Right kidney (tissue), 9 donors: Measurements from ENCODE around the gene TINAG.

Source experiments
- DNase-seq: peaks from one replicate; pipeline ENCODE4 v3.0.0-alpha.2; 2016
- long read RNA-seq, 8 donors: transcript quantifications; one replicate each; lab custom pipeline, GENCODE V29; 2026

The TINAG gene, protein sequence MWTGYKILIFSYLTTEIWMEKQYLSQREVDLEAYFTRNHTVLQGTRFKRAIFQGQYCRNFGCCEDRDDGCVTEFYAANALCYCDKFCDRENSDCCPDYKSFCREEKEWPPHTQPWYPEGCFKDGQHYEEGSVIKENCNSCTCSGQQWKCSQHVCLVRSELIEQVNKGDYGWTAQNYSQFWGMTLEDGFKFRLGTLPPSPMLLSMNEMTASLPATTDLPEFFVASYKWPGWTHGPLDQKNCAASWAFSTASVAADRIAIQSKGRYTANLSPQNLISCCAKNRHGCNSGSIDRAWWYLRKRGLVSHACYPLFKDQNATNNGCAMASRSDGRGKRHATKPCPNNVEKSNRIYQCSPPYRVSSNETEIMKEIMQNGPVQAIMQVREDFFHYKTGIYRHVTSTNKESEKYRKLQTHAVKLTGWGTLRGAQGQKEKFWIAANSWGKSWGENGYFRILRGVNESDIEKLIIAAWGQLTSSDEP
- long read RNA-seq, donor 1, transcript TINAG-201 (11 exons, 1,754 nt) = major isoform, 7 of 33 reads
- long read RNA-seq, donor 1, partial matches to known transcripts = 23 of 33 reads
- long read RNA-seq, donor 1, other reads (novel, unspliced or antisense) = 0 of 33 reads
- long read RNA-seq, donor 2, partial matches to known transcripts = 13 of 17 reads
- long read RNA-seq, donor 2, other reads (novel, unspliced or antisense) = 0 of 17 reads
- long read RNA-seq, donor 3, partial matches to known transcripts = 9 of 13 reads
- long read RNA-seq, donor 3, other reads (novel, unspliced or antisense) = 0 of 13 reads
- long read RNA-seq, donor 4, partial matches to known transcripts = 10 of 15 reads
- long read RNA-seq, donor 4, other reads (novel, unspliced or antisense) = 0 of 15 reads
- long read RNA-seq, donor 5, transcript TINAG-201 (11 exons, 1,754 nt) = major isoform, 9 of 48 reads
- long read RNA-seq, donor 5, transcript TINAG-202 (4 exons, 692 nt) = minor isoform, 5 of 48 reads
- long read RNA-seq, donor 5, partial matches to known transcripts = 34 of 48 reads
- long read RNA-seq, donor 5, other reads (novel, unspliced or antisense) = 0 of 48 reads
- long read RNA-seq, donor 6, transcript TINAG-201 (11 exons, 1,754 nt) = major isoform, 5 of 22 reads
- long read RNA-seq, donor 6, partial matches to known transcripts = 17 of 22 reads
- long read RNA-seq, donor 6, other reads (novel, unspliced or antisense) = 0 of 22 reads
- long read RNA-seq, donor 7, transcript TINAG-202 (4 exons, 692 nt) = major isoform, 6 of 42 reads
- long read RNA-seq, donor 7, partial matches to known transcripts = 33 of 42 reads
- long read RNA-seq, donor 7, other reads (novel, unspliced or antisense) = 0 of 42 reads
- long read RNA-seq, donor 8, partial matches to known transcripts = 27 of 28 reads
- long read RNA-seq, donor 8, other reads (novel, unspliced or antisense) = 0 of 28 reads

DNA sequence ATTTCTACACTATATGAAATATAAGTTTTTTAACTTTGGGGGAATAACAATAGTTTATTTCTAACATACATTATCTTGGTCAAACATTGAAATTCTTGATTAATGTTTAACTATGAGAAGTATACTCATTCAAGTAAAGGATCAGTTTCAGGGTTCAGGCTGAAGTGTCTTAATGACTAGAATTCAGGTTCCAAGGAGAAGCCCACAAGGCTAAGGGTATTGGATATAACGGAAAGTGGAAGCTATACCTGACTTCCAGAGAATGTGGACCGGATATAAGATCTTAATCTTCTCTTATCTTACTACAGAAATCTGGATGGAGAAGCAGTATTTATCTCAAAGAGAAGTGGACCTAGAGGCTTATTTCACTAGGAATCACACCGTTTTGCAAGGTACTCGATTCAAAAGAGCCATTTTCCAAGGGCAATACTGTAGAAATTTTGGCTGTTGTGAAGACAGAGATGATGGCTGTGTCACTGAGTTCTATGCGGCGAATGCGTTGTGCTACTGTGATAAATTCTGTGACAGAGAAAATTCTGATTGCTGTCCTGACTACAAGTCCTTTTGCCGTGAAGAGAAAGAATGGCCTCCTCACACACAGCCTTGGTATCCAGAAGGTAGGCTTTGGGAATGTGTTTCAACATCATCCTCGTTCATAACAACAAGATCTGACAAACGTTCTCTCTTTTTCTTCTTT lies at the start of gene TINAG:
Gene TINAG, plus strand, starts transcription at position 153 of the 697 bp plus-strand sequence. Its CDS starts 110 bp downstream, at position 263.
- no peak for DNase-seq

DNA sequence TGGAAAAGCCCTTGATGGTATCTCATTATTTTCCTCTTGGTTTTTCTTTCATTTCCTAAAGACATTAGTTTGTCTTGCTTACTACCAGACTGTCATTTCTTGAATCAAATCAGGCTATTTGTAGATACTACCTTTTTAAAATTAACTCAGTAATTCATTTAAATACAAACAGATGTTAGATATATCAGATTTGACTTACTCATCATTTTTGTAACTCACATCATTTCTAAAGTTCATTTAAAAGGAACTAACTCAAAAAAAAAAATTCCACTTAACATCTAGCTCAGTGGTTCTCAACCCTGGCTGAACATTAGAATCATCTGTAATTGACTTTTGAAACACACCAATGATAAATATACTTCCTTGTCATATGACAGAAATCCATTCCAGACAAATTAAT lies 48.2 kb upstream of the TINAG start:
- DNase-seq = no peak

DNA sequence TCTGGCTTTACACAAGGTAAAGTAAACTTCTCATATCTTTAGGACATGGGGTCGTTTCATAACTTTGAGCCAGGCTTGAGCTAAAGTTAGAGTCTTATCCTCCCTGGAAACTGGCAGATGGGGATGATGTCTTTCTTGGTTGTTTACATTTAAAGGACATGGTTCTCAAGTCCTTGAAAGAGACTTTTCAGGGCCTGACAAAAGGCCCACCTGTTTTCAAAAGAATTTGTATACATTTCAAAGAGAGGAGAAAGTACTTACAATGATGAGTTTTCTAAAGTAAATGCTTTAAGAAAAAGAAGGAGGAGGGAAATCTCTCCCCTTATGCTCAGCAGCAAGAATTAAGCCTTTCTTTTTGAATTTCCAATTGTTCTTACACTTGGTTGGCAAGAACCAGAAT lies 45.7 kb upstream of the TINAG start:
- DNase-seq = no peak

DNA sequence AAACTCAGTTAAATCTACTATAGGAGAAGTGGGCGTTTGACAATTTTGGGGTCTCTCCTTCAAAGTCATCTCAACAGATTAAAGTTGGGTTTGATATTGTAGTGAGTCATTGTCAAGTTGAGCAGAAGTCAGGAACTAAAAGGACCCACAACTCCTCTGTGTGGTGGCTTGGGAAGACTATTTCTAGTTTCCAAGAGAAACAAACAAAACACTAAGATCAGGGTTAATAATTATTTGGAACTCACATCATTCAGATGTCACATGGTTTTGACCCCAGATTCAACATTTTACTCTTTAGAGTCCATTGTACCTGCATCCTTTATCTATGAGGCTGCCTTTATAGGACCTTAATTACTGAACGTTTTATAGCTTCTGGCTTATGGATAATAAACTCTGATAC lies 45.3 kb upstream of the TINAG start:
- no peak for DNase-seq

DNA sequence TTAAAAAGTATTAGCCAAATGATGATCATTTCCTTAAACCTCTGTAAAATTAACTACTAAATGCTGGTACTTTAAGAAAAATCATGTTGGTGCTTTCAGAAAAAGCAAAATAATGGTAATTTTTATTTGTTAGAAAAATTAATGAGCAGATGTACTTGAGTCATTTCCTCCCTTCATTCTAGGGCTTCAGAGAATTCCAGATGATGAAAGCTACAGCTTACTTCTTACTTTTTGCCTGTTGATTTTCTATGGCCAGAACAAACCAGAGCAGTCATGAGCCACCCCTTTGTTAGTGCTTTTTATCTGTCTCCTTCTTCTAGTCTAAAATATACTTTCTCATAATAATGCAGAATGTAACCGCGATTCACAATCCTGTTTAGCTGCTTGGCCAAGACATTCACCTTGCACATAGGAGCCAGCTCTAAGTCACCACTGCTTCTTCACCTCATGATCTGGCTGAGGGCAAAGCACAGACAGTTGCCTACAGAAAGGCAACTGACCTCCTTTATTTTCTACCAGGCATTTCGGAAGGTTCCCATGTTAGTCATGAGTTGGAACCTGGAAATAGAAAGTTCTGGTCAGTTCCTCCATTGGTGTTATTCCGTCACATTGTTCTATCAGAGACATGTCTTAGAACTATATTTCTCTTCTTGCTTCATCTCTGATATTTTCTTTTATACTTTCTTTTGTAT lies 43.5 kb upstream of the TINAG start:
- DNase-seq = no peak

DNA sequence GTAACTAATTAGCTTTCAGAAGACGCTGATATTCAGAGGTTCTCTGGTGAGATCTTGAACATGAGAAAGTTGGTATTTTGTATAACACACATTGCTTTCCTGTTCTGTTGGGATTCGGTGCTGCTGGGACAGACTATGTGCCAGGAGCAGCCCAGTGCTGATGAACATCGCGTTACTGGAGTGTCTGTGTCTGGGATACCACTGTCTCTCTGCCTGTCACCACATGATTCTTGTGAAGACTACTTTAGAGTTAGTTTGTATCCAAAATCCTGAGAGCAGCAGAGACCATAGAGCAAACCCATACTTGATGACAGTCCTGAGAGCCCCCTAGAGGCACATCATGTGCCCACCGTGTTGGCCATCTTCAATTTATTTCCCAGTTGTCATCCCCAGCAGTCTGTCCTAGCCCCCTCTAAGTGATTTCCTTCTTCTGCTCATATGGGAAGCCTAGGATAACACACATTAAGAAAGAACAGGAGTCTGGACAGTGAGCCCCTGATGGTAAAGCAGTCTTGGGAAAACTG lies 41.8 kb upstream of the TINAG start:
- DNase-seq = no peak

DNA sequence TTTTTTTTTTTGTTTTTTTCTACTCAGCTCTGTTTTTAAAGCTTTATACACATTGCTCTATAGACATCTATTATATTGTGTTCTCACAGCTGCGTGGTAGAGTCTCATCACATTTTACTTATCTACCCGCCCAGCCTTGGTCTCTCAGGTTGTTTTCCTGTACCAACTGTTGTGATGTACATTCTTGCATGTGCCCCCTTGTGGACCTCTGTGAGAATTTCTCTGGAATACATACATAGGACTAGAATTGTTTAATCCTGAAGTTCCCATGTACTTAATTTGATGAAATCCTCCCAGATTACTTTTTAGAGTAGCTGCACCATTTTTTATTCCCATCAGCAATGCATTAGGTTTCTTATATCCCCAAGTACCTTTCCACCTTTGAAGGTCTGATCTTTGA lies 40.4 kb upstream of the TINAG start:
- DNase-seq = no peak

DNA sequence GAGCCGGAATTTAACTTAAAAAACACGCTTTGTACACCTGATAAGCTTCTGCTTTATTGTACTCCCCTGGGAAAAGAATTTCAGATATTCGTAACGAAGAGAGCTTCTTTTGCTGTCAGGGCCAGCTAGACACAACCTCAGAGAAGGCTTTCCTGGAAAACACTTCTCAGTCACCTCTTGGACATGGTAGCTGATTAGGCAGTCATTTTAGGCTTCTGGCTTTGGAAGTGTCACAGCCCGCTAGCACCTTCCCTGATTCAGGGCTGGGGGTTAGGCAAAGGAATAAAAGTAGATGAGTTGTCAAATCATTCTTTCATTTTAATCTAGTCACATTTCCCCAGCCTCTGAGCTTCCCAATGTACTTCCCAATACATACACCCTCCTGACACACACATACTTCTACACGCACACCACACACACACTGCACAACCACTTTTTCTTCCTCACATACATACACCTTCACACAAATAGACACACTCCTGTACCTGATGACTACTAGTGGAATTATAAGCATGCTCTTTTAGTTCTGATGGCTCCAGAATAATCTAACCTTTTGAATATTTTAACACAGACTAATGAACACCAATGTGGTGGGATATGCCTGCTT lies 34.9 kb upstream of the TINAG start:
- DNase-seq = no peak

DNA sequence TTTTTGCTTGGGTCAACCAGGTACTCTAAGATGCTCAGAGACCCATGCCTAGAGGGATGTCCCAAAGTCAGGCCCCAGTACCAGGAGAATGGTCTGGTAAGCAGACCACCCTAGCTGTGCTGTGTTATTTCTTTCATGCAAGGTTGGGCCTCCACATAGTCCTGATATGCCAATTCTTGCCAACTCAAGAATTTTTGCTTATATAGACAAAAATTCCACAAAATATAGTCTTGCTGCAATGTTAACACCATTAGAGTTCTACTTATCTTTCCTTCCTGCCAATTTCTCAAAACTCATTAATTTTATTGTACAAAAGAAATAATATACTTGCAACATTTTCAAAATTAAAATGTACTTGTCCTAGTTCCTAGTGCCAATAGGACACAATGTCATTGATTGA lies 33.9 kb upstream of the TINAG start:
- no peak for DNase-seq

DNA sequence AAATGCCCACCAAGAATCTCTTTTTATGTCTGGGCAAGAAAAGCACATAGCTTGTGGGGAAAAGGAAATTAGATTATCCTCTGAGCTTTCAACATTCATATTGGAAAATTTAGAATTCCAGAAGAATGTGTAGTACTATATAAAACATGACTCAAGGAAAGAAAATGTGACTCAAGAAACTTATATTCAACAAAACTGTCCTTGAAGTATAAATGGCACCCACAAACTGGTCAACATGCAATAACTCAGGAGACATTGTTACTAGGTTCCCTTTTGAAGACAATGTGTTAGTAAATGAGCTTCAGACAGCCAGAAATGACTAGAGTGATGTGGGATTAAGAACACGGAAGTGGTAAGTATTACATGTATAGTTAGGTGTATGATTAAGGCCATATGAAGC lies 26.1 kb upstream of the TINAG start:
- DNase-seq = no peak

DNA sequence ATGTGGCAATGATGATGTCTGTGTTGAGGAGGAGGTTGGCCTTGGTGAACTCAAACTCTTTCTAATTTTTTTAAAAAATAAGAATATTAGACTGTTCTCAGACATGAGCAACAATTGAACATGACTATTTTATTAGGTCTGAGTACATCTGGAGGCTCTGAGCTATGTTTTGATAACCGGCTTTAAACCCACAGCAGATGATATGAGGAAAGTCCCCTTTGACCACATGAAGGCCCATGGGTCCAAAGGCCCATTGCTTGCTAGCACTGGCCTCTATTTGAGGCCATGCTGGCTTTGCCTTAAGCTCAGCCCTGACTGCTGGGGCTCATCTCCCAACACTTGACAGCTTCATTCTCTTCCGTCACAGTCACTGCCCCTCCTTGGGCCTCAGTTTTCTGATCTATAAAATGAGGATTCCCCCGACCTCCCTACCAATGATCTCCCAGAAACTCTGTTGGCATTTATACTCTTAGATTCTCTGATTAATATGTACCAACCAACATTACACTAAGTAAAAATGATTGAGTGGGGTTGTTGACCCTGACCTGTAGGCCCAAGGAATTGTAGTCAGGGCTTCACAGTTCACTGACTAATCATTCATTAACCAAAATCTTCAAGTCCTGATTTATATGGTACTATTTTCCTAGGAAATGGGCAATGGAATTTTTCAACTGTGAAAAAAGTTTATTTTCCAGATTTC lies 23.9 kb upstream of the TINAG start:
- no peak for DNase-seq

DNA sequence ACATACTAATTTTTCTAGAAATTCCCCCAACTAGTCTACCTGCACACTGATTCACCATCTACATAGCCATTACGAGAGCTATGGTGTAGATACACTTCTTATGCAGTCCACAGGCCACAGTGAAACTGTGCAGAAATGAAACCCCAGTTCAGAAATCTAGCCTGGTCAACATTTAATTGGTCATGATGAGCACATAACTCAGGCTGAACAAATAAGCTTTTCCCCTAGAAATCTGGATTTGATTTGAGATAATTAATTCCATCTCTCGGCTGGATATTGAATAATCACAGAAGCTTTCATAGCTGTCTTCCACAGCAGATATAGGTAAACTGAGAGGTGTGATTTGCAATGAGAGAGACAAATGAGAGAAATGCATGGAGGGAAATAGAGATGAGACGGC lies 22.6 kb upstream of the TINAG start:
- no peak for DNase-seq

DNA sequence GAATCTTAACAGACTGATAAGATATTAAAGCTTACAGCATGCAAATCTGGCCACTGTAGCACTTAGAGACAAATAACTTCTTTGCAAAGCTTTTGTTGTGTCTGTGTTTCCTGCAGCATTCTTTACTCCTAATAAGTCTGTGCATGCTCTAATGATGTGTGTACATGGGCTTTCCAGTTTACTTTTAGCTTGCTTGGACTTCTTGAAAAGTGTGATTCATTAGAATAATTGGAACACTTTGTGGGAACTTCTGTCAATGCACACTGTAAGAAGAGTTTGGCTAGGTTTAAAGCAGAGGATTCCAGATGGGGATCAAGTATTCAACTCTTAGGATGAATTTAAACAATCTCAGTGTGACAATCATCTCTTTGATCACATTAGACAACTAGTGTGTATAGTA lies 22.1 kb upstream of the TINAG start:
- no peak for DNase-seq

DNA sequence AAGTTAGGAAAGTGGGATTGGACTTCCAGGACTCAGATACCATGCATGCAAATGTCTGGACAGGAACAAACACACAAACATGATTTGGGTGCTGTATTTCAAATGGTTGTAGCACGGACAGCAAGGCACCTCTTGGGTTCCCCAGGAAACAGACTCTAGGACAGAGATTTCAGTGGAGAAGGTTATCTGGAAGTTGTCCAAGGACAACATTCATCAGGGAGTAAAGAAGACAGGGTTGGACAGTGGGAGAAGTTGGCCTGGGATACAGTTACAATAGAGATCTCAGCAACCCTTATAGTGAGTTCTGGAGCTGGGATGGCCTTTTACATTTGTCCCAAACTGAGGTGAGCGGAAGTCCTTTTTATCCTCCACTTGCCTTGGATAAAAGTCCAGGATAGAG lies 19.8 kb upstream of the TINAG start:
- DNase-seq = no peak

DNA sequence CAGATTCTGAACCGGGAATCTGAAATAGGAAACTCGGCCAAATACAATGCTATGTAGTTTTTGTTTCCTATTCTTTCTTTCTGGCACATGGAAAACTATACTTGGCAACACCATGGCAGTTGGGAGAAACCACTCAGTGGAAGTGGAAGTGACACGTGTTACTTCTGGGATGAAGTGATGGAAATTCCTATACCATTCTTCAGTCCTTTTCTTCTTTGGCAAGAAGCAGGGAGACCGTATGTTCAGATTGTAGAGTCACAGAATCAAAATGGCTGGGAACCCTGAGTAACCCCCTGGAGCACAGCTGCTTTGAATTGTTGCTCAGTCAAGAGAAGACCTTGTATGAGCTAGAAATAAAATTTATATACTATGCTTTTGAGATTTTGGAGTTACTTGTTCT lies 18.8 kb upstream of the TINAG start:
- DNase-seq = no peak

DNA sequence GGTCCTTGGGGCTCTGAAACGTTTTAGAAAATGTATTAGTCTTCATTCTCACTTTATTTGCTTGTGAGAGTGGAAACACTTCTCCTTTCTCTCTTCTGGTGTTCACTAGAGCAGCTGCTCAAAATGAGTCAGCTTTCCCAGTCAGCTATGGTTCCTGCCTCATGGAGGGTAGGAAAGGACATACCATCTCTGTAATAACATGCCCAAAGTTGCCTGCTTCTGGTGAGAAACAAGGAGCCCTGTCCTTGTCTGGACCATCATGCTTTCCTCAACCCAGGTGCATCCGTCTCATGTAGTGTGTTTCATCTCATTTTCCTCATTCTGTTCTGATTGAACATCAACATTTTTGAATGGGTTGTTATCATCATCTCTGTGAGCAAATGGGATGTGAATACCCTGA lies 17.1 kb upstream of the TINAG start:
- no peak for DNase-seq

DNA sequence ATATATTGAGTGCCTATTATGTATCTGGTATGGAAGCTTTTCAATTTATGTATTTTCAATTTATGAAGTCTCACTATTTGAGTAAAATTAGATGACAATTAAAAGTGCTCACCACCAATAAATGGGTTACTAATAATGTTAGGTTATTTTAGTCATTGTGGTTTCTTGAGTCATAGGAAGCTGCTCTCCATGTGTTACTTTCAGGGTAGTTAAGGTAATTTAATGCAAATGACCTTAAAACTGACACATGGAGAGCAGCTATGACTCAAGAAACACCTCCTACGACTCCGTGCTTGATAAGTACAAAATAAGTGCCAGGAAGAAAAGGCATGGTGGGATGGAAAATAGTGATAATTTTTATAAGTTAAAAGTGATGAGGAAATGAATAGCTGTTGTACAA lies 16.5 kb upstream of the TINAG start:
- DNase-seq = no peak

DNA sequence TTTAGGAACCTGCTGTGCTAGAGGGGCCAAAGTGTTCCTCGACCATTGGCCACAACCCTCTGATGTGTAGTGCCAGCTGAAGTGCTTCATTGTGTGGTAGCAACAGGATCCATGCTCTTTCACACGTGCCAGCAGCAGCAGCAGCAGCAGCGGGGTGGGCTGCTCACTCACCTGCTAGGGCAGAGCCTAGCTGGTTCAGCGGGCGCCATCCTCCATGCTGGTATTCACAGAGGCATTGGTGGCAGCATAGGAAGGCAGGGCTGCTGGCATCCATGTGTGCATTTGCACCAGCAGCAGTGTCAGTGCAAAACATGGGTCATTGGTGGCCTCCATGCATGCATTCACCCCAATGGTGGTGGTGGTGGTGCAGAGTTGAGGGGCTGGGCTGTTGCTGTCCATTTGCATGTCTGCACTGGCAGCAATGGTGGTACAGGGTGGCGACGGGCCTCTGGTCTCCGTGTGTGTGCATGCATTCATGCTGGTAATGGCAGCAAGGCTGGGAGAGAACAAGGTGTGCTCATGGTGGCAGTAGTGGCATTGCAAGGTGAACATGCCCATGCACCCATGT lies 13.2 kb upstream of the TINAG start:
- no peak for DNase-seq

DNA sequence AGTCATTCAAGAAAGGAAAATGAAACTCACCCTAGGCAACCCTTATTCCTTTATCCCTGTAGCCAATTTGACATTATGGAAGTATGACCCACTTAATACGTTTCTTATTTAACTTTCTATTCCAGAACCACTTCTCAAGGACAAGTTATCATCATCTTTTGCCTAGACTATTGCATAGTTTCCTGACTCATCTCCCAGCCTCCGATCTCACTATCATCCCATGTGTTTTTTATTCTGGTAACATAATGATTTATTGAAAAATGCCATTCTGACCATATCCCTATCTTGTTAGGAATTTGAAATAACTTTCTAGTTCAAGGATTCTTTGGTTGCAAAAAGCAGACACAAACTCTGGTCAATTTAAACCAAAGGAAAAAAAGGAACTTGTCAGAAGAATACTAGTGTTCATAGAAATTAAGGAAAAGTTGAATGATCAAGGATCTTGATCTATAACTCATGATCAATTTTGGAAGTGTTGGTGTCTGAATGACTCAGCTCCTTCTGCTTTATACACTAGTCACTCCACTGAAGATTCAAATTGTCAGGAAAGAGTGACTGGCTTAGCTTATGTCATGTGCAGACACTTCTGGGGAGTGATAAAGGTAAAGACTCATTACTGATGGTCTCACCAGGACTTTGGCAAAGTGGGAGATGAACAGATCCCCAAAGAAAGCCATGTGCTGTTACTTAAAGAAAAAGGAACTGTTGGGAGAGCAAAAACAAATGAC lies 8.5 kb upstream of the TINAG start:
- no peak for DNase-seq
